HepG2 (cell line): ENCODE results near the gene PLCXD1. TPM values are rescaled to one million over a fixed set of nuclear protein-coding genes. Genes with fewer than 3 reads are reported as not detected.

Experiments used
- GLI4 ChIP-seq: sonication (generic); formaldehyde crosslinking; IDR thresholded peaks from 2 replicates; pipeline ENCODE4 v1.5.1; 2020; ENCODE audit warnings: missing genetic modification reagents, mild to moderate bottlenecking, moderate library complexity, borderline replicate concordance
- HCFC1 ChIP-seq: fragments of 150-350 bp; IDR thresholded peaks from 2 replicates; pipeline ENCODE4 v1.6.1; 2014; ENCODE audit warnings: low read depth, low read length
- HOXA9 ChIP-seq: sonication (generic); formaldehyde crosslinking; IDR thresholded peaks from 2 replicates; pipeline ENCODE4 v1.8.1; 2022; ENCODE audit warnings: missing genetic modification reagents, mild to moderate bottlenecking, moderate library complexity, borderline replicate concordance
- MED13 ChIP-seq: sonication (generic); formaldehyde crosslinking; IDR thresholded peaks from 2 replicates; pipeline ENCODE4 v1.5.0; 2020; ENCODE audit warnings: missing genetic modification reagents
- PRMT3 ChIP-seq: sonication (generic); formaldehyde crosslinking; IDR thresholded peaks from 2 replicates; pipeline ENCODE4 v1.8.1; 2022; ENCODE audit warnings: low read depth, mild to moderate bottlenecking, moderate library complexity, missing genetic modification reagents, borderline replicate concordance
- RELA ChIP-seq: sonication (generic); formaldehyde crosslinking; IDR thresholded peaks from 2 replicates; pipeline ENCODE4 v1.4.0; 2020; ENCODE audit warnings: missing genetic modification reagents
- REXO4 ChIP-seq: sonication (generic); formaldehyde crosslinking; IDR thresholded peaks from 2 replicates; pipeline ENCODE4 v1.8.0; 2022; ENCODE audit warnings: missing genetic modification reagents, mild to moderate bottlenecking, borderline replicate concordance
- RFX5 ChIP-seq: IDR thresholded peaks from 2 replicates; pipeline ENCODE4 v1.6.1; 2011; ENCODE audit warnings: low read depth, low read length, improper control_type of control experiment
- SALL2 ChIP-seq: sonication (generic); formaldehyde crosslinking; IDR thresholded peaks from 2 replicates; pipeline ENCODE4 v1.8.1; 2023; ENCODE audit warnings: mild to moderate bottlenecking, missing genetic modification reagents, inconsistent platforms
- SMARCE1 ChIP-seq: fragments of 450-650 bp; IDR thresholded peaks from 2 replicates; pipeline ENCODE4 v1.6.1; 2017; ENCODE audit warnings: borderline replicate concordance
- SMYD3 ChIP-seq: sonication (generic); formaldehyde crosslinking; IDR thresholded peaks from 2 replicates; pipeline ENCODE4 v1.8.1; 2023; ENCODE audit warnings: mild to moderate bottlenecking, missing genetic modification reagents
- TCF7 ChIP-seq: sonication (generic); IDR thresholded peaks from 2 replicates; pipeline ENCODE4 v1.6.1; 2016; ENCODE audit warnings: antibody characterized with exemption, low read depth
- XRCC5 ChIP-seq: fragments of 200-400 bp; formaldehyde crosslinking; optimal IDR thresholded peaks from 2 replicates; pipeline ENCODE3; 2017; ENCODE audit warnings: mild to moderate bottlenecking, low read length
- ZBTB3 ChIP-seq: sonication (generic); formaldehyde crosslinking; IDR thresholded peaks from 2 replicates; pipeline ENCODE4 v1.4.0; 2020; ENCODE audit warnings: low read depth, mild to moderate bottlenecking, moderate library complexity, missing genetic modification reagents, borderline replicate concordance
- ZNF274 ChIP-seq: sonication (generic); formaldehyde crosslinking; IDR thresholded peaks from 2 replicates; pipeline ENCODE4 v1.5.1; 2020; ENCODE audit warnings: mild to moderate bottlenecking, missing genetic modification reagents
- ZNF354B ChIP-seq: sonication (generic); formaldehyde crosslinking; IDR thresholded peaks from 2 replicates; pipeline ENCODE4 v1.8.0; 2022; ENCODE audit warnings: mild to moderate bottlenecking, missing genetic modification reagents
- ZNF383 ChIP-seq: sonication (generic); formaldehyde crosslinking; IDR thresholded peaks from 2 replicates; pipeline ENCODE4 v1.4.0; 2020; ENCODE audit warnings: missing genetic modification reagents, mild to moderate bottlenecking, borderline replicate concordance
- ZZZ3 ChIP-seq: sonication (generic); formaldehyde crosslinking; IDR thresholded peaks from 2 replicates; pipeline ENCODE4 v1.4.0; 2020; ENCODE audit warnings: missing genetic modification reagents, mild to moderate bottlenecking, borderline replicate concordance
- polyA plus RNA-seq, 8 experiments: library from polyadenylated mRNA; depleted of rRNA in 3 of 8; stranded (reverse) in 7 of 8; unstranded in 1 of 8; fragments of >200 nt; fragmentation: Illumina TruSeq in 4 of 8; extraction: Trizol in 4 of 8; gene quantifications; 2 replicates each; pipeline versions ENCODE4 v1.2.1 to v1.2.3, GENCODE V29; 2011 to 2016; ENCODE audit warnings: low read depth in 4 of 8, missing spikeins in 1 of 8, mixed read lengths in 1 of 8; ENCODE audit not compliant: insufficient read depth in 1 of 8
- total RNA-seq, 5 experiments: library from RNA; depleted of rRNA; stranded (reverse); fragments of >200 nt; fragmentation: Illumina TruSeq; extraction: Trizol; gene quantifications; 2 replicates each; pipeline ENCODE4 v1.2.3, GENCODE V29; 2016; ENCODE audit warnings: low read depth in 1 of 5
- TF ChIP-seq, protein P1 (sequence below): sonication (generic); formaldehyde crosslinking; IDR thresholded peaks from 2 replicates; pipeline ENCODE4 v1.5.0; 2020; ENCODE audit warnings: missing genetic modification reagents
- TF ChIP-seq, protein P2 (sequence below): sonication (generic); formaldehyde crosslinking; IDR thresholded peaks from 2 replicates; pipeline ENCODE4 v1.4.0; 2020; ENCODE audit warnings: missing genetic modification reagents, borderline replicate concordance
- TF ChIP-seq, protein P3 (sequence below): sonication (generic); formaldehyde crosslinking; IDR thresholded peaks from 2 replicates; pipeline ENCODE4 v1.5.1; 2020; ENCODE audit warnings: missing genetic modification reagents, mild to moderate bottlenecking, borderline replicate concordance
- TF ChIP-seq, protein P4 (sequence below): sonication (generic); formaldehyde crosslinking; IDR thresholded peaks from 2 replicates; pipeline ENCODE4 v1.9.0; 2021; ENCODE audit warnings: missing genetic modification reagents, mild to moderate bottlenecking, borderline replicate concordance

The PLCXD1 gene
- total and polyA plus RNA-seq, 2 of the 13 experiments (the other 11 are each of a cell fraction or from before 2014, with no cell fraction given) = 87.7 to 153 TPM

DNA sequence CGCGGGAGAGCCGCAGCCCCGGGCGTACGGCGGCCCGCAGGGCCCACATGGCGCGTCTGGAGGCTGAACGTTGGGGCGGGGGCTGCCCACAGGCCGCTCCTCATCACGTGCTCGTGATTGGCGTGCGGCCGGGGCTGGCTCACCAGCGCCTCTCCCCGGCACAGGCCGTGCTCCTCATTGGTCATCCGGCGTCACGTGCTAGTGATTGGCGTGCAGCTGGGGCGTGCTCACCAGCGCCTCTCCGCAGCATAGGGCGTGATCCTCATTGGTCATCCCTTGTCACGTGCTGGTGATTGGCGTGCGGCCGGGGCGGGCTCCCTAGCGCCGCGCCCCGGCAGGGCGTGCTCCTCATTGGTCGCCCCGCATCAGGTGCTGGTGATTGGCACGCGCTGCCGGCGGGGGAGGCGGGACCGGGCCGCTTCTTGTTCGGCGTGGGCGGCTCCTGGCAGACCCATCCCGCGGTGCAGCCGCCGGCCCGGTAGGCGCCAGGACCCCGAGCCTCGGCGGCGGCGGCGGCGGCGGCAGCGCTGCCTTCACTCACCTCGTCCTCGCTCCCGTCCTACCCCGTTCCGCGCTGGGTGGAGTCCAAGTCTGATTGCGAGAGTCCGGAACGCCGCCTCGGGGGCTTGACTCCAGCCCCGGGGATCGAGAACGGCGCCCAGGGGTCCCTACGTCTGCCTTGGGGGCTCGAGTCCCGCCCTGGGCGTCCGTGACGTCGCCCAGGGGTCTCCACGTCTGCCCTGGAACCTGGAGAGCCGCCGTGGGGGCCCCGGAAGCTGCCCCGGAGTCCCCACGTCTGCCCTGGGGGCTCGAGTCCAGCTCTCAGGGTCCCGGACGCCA is 37.8 kb downstream of the PLCXD1 start, which contains the start of gene GTPBP6 (continued):
- TF ChIP-seq, protein P1, sequence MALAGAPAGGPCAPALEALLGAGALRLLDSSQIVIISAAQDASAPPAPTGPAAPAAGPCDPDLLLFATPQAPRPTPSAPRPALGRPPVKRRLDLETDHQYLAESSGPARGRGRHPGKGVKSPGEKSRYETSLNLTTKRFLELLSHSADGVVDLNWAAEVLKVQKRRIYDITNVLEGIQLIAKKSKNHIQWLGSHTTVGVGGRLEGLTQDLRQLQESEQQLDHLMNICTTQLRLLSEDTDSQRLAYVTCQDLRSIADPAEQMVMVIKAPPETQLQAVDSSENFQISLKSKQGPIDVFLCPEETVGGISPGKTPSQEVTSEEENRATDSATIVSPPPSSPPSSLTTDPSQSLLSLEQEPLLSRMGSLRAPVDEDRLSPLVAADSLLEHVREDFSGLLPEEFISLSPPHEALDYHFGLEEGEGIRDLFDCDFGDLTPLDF (CRISPR knock-in tag) = no peak; the same call in 1 of the 2 replicates
- no peak for TF ChIP-seq HOXA9 (CRISPR knock-in tag)
- TF ChIP-seq ZBTB3 (CRISPR knock-in tag) = no peak
- TF ChIP-seq GLI4 (CRISPR knock-in tag) = no peak
- TF ChIP-seq SMYD3 (CRISPR knock-in tag) = 0 out of 2 replicates have a peak, but pooled peaks have one; percentile 51
- TF ChIP-seq HCFC1 = no peak
- no peak for TF ChIP-seq MED13
- 0 out of 2 replicates have a peak, but pooled peaks have one; percentile 54 for TF ChIP-seq RELA (CRISPR knock-in tag)
- TF ChIP-seq XRCC5 = no peak
- TF ChIP-seq TCF7 = no peak
- TF ChIP-seq, protein P2, sequence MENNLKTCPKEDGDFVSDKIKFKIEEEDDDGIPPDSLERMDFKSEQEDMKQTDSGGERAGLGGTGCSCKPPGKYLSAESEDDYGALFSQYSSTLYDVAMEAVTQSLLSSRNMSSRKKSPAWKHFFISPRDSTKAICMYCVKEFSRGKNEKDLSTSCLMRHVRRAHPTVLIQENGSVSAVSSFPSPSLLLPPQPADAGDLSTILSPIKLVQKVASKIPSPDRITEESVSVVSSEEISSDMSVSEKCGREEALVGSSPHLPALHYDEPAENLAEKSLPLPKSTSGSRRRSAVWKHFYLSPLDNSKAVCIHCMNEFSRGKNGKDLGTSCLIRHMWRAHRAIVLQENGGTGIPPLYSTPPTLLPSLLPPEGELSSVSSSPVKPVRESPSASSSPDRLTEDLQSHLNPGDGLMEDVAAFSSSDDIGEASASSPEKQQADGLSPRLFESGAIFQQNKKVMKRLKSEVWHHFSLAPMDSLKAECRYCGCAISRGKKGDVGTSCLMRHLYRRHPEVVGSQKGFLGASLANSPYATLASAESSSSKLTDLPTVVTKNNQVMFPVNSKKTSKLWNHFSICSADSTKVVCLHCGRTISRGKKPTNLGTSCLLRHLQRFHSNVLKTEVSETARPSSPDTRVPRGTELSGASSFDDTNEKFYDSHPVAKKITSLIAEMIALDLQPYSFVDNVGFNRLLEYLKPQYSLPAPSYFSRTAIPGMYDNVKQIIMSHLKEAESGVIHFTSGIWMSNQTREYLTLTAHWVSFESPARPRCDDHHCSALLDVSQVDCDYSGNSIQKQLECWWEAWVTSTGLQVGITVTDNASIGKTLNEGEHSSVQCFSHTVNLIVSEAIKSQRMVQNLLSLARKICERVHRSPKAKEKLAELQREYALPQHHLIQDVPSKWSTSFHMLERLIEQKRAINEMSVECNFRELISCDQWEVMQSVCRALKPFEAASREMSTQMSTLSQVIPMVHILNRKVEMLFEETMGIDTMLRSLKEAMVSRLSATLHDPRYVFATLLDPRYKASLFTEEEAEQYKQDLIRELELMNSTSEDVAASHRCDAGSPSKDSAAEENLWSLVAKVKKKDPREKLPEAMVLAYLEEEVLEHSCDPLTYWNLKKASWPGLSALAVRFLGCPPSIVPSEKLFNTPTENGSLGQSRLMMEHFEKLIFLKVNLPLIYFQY (CRISPR knock-in tag) = peak; percentile 5
- no peak for TF ChIP-seq PRMT3 (CRISPR knock-in tag)
- no peak for TF ChIP-seq SMARCE1
- no peak for TF ChIP-seq RFX5
- no peak for TF ChIP-seq ZNF383 (CRISPR knock-in tag)
- no peak; the same call in 1 of the 2 replicates for TF ChIP-seq SALL2 (CRISPR knock-in tag)
- TF ChIP-seq, protein P3, sequence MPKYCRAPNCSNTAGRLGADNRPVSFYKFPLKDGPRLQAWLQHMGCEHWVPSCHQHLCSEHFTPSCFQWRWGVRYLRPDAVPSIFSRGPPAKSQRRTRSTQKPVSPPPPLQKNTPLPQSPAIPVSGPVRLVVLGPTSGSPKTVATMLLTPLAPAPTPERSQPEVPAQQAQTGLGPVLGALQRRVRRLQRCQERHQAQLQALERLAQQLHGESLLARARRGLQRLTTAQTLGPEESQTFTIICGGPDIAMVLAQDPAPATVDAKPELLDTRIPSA (CRISPR knock-in tag) = no peak
- TF ChIP-seq ZNF354B (CRISPR knock-in tag) = no peak
- TF ChIP-seq ZZZ3 (CRISPR knock-in tag) = no peak
- TF ChIP-seq, protein P4, sequence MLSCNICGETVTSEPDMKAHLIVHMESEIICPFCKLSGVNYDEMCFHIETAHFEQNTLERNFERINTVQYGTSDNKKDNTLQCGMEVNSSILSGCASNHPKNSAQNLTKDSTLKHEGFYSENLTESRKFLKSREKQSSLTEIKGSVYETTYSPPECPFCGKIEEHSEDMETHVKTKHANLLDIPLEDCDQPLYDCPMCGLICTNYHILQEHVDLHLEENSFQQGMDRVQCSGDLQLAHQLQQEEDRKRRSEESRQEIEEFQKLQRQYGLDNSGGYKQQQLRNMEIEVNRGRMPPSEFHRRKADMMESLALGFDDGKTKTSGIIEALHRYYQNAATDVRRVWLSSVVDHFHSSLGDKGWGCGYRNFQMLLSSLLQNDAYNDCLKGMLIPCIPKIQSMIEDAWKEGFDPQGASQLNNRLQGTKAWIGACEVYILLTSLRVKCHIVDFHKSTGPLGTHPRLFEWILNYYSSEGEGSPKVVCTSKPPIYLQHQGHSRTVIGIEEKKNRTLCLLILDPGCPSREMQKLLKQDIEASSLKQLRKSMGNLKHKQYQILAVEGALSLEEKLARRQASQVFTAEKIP = no peak
- TF ChIP-seq REXO4 (CRISPR knock-in tag) = no peak
- peak; percentile 42; the same call in 1 of the 2 replicates for TF ChIP-seq ZNF274 (CRISPR knock-in tag)
